Measurements from ENCODE around the gene GOLGA1.

GRCh38 chr9:124835026-124835557 lies 105.8 kb downstream of the GOLGA1 start:
- no peak for TF ChIP-seq CTCF (IDR thresholded peaks at IDR 0.05; ENCODE audit: insufficient read depth, low read length)
- TF ChIP-seq REST (IDR thresholded peaks at IDR 0.05; ENCODE audit: insufficient replicate concordance, low read depth) = no peak
- TF ChIP-seq GABPA (IDR thresholded peaks at IDR 0.05; ENCODE audit: low read depth) = no peak
- TF ChIP-seq POLR2AphosphoS5 (IDR thresholded peaks at IDR 0.05; ENCODE audit: low read depth) = no peak
- no peak for TF ChIP-seq SPI1 (IDR thresholded peaks at IDR 0.05; ENCODE audit: borderline replicate concordance, low read depth)

Data from HL-60 (cell line).